ENCODE measurements around the gene ZNRF3.

- no peak for TF ChIP-seq EZH2phosphoT487 (IDR thresholded peaks at IDR 0.05; ENCODE audit: insufficient read depth, low read depth)
- no peak for TF ChIP-seq EZH2 (IDR thresholded peaks at IDR 0.05; ENCODE audit: insufficient read depth, poor library complexity, severe bottlenecking)
Observed at GRCh38 chr22:28980326-28980725, 97.0 kb downstream of the ZNRF3 start.
